PC-3 (cell line): Measurements from ENCODE around the gene ECHS1.

Source experiments
- EZH2 ChIP-seq: fragments of 300-600 bp; sonication (generic); IDR thresholded peaks from one replicate; pipeline ENCODE4 v1.6.1; 2017; ENCODE audit warnings: antibody characterized with exemption, mild to moderate bottlenecking, low read length; ENCODE audit not compliant: unreplicated experiment
- TF ChIP-seq, protein P1 (sequence below): fragments of 300-600 bp; sonication (generic); conservative IDR thresholded peaks from 2 replicates; pipeline ENCODE4 v1.5.1; 2017; ENCODE audit warnings: antibody characterized with exemption, low read depth, mild to moderate bottlenecking, low read length

DNA sequence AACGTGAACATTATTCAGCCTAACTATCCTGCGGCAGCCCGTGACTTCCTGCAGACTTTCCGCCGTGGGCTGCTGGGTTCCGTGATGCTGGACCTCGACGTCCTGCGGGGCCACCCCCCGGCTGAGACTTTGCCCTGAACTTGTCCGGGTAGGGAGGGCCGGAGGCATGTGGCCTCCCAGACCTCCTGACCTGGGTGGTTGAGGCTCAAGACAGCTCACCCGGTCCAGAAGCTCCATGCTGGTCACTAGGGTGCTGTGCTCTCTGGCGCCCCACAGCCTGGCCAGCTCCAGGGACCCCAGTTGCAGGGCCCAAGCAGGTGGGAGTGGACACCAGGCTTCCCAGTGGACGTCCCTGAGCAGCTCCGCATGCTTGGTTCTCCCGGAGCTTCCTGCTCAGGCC, 46.9 kb upstream of the ECHS1 start:
- TF ChIP-seq, protein P1, sequence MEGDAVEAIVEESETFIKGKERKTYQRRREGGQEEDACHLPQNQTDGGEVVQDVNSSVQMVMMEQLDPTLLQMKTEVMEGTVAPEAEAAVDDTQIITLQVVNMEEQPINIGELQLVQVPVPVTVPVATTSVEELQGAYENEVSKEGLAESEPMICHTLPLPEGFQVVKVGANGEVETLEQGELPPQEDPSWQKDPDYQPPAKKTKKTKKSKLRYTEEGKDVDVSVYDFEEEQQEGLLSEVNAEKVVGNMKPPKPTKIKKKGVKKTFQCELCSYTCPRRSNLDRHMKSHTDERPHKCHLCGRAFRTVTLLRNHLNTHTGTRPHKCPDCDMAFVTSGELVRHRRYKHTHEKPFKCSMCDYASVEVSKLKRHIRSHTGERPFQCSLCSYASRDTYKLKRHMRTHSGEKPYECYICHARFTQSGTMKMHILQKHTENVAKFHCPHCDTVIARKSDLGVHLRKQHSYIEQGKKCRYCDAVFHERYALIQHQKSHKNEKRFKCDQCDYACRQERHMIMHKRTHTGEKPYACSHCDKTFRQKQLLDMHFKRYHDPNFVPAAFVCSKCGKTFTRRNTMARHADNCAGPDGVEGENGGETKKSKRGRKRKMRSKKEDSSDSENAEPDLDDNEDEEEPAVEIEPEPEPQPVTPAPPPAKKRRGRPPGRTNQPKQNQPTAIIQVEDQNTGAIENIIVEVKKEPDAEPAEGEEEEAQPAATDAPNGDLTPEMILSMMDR, result no peak
- no peak for TF ChIP-seq EZH2
